Stimulated activated CD8-positive, alpha-beta memory T cell treated with anti-CD3 and anti-CD28 coated beads, Interleukin-12 subunit alpha, Interleukin-12 subunit beta, amount 100 ng/mL, for 24 hours (primary cell): ENCODE results near the gene PSORS1C1.
A peak's percentile ranks its signal among the peaks of the same experiment; 100 is the strongest.
"Not testable (repeated sequence)": the region's sequence is repeated elsewhere in the genome, so short reads cannot be mapped to it uniquely, and the experiment has no call there.

Source experiments
- DNase-seq: peaks from one replicate; pipeline ENCODE4 v3.0.0-alpha.2; 2020; ENCODE audit errors: extremely low read depth

The PSORS1C1 gene, protein sequence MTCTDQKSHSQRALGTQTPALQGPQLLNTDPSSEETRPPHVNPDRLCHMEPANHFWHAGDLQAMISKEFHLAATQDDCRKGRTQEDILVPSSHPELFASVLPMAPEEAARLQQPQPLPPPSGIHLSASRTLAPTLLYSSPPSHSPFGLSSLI

DNA sequence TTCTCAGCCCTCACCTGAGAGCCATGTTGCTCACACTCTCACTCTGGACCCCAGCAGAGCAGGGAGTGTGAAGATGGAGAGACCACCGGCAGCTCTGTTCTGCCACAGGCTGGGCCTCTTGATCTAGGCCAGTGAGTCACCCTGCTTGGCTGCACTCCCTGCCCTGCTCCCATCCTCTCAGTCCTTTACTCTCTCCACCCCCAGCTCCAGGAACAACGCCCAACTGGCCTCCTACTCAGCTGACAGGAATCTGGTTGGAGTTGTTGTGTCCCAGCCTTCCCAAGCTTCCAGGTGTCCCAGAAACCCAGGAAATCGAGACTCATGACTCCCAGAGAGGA is at the start of gene PSORS1C1:
Gene PSORS1C1, plus strand, starts transcription at position 260 of the 338 bp plus-strand sequence. CDS start 14,833 bp downstream, outside the sequence.
- no peak for DNase-seq

DNA sequence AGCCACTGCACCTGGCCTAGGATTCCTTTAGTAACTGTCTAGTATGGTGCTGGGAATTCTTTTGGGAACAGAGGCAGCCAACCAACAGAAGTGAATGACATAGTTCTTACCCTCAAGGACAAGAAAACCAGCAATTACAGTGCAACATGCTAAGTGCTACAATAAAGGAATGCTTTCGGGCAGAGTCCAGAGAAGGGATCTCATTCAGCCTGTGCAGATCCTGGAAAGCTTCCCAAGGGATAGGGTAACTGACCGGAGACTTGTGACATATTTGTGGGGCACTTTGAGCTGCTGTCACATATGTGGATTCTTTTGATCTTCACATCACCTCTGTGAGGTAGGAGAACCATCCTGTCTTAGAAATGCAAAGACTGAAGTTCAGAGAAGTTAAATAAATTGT is 49.0 kb upstream of the PSORS1C1 start:
- no peak for DNase-seq

DNA sequence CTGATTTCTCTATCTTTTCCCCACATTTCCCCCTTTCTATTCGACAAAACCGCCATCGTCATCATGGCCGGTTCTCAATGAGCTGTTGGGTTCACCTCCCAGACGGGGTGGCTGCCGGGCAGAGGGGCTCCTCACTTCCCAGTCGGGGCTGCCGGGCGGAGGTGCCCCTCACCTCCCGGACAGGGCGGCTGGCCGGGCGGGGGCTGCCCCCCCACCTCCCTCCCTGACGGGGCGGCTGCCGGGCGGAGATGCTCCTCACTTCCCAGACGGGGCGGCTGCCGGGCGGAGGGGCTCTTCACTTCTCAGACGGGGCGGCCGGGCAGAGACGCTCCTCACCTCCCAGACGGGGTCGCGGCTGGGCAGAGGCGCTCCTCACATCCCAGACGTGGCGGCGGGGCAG is 47.6 kb upstream of the PSORS1C1 start:
- DNase-seq = not testable (repeated sequence)

DNA sequence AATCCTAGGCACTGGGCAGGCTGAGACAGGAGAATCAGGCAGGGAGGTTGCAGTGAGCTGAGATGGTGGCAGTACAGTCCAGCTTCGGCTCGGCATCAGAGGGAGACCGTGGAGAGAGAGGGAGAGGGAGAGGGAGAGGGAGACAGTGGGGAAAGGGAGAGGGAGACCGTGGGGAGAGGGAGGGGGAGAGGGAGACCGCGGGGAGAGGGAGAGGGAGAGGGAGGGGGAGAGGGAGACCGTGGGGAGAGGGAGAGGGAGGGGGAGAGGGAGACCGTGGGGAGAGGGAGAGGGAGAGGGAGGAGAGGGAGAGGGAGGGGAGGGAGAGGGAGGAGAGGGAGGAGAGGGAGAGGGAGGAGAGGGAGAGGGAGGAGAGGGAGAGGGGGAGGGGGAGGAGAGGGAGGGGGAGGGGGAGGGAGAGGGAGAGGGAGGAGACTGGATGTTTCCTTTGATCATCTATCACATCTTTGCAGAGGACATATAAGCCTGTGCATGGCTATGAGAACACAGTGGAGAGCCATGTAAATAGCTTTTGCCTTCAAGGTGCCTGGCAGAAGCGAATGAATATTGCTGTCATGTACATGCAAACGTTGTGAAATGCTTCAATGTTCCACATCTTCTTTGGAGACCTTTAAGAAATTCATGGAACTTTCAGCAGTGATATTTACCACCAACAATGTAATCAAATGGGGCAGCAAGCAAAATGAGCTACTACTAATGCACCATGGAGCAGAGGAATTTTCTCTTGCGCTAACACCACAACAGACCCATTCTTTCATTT is 46.5 kb upstream of the PSORS1C1 start:
- not testable (repeated sequence) for DNase-seq

DNA sequence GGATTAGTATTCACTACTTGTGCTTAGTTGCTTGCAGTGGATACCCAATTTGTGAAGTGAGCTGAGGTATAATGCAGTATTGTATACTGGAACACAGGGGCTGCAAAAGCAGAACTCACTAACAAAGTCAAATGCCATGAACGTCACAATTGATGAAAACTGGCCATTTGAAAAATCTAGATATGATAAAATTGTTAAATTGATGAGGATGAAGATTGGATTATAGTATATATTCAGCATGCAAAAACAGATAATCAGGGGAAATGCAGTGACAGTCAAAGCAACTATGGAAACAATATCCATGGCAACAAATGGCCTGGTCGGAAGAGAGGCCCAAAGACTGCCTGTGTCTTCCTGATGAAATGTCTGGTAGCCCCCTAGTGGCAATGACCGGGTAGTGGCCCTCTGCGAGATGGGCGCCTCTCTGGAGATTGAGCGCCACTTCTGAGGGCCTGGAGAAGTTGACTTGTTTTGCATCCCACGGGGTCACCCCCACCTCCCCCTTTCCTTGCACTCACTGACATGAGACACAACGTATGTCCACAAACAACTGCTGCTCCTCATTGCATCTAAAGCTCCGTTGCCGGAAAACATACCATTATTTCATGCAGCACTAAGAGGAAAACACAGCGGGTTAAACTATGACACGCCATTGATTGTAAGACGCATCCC is 45.8 kb upstream of the PSORS1C1 start:
- DNase-seq = peak; percentile 22

DNA sequence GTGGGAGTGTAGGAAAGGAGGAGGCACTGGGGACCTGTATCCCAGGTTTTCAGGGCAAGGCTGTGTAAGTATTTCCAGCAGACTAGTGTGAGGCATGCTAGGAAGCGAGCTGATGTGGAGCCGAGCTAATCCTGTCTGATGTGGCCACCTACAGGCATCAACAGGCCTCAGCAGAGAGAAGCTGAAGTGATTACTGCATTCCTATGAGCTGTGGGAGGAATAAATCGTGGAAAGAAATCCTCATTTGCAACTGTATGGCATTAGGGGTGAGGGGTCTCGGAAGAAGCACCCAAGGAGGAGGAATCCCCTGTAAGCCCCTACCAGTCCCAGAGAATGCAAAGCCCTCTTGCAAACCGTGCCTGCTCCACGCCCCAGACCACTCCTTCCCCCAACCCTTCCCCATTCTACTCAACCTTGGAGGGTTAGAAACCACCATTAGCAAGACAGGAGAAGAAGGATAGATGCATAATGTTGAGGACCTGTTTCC is 43.8 kb upstream of the PSORS1C1 start:
- DNase-seq = no peak

DNA sequence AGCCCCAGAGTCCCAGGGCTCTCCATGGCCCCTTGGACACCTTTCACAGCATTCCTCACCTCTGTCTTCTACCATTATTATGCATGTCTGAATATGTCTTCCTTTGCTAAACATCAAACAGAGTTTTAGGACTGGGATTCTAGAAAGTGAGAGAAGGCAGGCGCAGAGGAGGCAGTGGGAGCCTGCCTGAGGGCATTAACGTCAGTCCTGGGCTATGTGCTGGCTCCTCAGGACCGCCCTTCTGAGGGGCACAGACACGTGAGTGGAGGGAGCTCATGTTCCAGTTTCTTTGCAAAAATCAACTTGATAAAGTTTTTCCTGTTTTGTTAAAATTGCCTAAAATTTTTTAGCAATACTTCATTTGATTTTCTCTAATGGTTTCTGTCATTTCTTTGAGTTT is 40.2 kb upstream of the PSORS1C1 start:
- DNase-seq = no peak

DNA sequence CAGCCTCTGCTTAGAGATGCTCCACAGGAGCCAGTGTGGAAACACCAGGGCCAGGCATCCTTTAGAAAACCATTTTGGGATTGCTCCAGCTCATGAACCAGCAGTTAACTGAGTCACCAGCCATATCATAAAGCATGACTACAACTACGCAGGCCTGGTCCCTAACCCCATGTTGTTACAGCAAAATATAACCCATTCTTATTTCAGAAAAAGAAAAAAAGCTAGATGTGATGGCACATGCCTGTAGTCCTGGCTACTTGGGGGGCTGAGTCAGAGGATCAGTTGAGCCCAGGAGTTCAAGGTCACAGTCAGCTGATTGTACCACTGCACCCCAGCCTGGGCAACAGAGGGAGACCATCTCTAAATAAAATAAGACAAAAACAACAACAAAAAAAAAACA is 39.1 kb upstream of the PSORS1C1 start:
- DNase-seq = no peak

DNA sequence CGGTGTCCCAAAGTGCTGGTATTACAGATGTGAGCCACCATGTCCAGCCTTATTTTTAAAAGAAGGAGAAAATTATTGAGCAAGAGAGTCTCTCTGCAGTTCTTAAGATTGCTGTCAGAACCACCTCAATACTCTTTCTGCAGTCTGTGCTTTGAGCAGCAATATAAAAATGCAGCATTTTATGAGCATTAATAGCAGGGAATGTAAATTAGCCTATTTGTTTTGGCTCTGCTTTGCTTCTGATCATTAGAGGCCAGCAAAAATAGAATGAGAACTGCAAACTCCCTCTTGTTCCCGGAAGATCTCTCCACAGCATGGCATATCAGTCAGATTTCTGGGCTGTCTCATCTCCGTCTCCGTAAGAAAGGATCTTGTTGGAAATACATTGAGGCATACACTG is 38.0 kb upstream of the PSORS1C1 start:
- DNase-seq = no peak

DNA sequence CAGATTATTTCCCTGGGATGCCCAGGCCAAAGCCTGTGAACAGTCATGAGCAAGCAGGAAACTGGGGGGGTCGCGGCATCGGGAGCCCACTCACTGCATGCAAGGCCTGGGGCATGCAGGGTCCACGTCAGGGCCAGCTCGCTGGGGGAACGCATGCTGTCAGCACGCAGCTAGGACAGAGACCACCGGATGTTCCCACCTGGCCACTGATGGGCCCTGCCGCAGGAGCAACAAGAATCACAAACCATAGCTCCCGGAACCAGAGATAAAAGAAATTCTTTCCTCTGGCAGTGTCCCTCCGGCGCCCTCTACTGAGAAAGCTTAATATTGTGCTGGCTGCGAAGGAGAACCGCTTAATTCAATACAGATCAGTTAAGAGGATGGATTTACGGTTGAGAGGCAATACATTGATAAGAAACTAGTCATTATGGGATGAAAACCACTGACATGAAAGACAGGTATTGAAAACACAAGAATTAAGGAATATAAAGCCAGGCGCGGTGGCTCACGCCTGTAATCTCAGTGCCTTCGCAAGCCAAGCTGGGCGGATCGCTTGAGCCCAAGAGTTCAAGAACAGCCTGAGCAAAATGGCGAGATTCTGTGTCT is 34.8 kb upstream of the PSORS1C1 start:
- no peak for DNase-seq

DNA sequence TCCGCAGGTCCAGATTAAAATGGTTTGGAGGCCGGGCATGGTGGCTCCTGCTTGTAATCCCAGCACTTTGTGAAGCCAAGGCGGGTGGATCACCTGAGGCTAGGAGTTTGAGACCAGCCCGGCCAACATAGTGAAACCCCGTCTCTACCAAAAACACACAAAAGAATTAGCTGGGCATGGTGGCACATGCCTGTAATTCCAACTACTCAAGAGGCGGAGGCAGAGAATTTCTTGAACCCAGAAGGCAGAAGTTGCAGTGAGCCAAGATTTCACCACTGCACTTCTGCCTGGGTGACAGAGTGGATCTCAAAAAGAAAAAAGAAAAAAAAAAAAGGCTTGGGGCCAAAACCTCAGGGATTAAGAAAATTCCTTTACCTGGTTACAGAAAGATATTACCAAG is 32.7 kb upstream of the PSORS1C1 start:
- DNase-seq = no peak

DNA sequence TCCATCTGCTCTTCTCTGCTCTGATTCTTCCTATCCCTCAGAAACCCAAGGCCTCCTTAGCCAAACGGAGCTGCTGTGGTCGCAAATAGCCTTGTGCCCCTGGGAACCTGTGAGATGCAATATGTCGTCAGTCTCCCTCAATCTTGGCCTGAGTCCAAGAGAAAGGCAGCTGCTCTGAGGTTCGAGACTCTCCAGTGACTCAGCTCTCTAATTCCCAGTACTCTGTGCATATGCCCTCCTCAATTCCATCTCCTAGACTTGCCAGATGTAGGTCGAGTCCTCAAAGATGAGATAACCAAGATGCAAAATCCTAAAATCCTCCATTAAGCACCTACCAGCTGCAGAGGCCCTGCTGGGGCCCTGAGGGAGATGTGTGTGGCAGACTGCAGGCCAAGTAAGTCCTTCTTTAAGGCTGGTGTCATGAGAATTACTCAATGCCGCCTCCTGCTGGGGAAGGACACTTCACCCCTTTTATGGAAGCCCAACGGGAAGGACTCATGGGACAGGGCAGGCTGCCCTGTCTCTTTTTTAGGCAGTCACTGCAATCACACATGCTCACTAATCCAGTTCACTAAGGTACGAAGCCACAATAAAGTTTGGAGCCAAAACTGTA is 30.8 kb upstream of the PSORS1C1 start:
- no peak for DNase-seq

DNA sequence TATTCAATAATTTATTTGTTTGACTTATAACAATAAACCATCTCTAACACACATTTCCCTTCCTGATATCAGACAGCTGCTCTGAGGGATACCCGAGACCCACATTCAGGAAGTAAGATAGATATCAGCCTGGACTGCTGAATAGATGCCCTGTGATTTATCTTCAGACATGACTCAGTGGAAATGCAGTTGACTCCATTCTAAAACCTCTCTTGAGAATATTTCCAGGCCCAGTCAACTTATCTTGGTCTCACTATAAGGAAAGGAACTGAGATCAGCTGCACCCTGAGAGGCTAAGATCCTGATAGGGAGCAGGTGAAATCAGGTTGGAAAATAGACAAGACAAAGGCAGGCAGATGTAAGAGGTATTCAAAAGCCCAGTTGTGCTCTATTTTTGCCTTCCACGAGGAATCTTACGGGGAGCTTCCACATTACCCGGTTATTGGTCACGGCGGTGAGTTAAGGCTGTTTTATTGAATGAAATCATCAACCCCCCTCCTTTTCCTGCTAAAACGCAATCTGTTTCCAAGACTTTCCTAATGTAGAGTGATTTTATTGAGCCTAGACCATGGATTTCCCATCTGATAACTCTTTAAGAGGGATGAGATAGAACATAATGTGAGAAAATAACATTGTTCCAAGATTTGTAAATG is 27.7 kb upstream of the PSORS1C1 start:
- DNase-seq = no peak

DNA sequence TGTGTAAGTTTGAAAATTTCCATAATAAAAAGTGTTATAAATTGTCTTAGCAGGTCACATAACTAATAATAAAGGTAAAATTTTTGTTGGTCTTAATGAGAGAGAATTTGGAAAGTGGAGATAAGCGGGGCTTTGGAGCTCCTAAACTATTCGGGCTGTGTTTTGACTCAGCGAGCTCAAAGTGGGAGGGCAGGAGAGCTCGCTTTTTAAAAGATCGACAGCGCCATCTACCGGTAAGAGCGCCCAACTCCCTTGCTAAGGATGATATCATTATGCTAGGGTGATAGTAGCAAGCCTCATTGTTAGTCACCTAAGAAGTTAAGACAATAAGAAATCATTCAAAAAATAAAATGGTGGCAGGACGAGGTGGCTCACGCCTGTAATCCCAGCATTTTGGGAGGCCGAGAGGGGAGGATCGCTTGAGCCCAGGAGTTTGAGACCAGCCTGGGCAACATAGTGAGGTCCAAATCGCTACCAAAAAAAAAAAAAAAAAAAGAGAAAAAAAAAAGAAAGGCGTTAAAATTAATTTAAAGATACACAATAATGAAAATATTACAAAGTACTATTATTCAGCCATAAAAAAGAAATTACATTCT is 27.0 kb upstream of the PSORS1C1 start:
- DNase-seq = peak; percentile 67

DNA sequence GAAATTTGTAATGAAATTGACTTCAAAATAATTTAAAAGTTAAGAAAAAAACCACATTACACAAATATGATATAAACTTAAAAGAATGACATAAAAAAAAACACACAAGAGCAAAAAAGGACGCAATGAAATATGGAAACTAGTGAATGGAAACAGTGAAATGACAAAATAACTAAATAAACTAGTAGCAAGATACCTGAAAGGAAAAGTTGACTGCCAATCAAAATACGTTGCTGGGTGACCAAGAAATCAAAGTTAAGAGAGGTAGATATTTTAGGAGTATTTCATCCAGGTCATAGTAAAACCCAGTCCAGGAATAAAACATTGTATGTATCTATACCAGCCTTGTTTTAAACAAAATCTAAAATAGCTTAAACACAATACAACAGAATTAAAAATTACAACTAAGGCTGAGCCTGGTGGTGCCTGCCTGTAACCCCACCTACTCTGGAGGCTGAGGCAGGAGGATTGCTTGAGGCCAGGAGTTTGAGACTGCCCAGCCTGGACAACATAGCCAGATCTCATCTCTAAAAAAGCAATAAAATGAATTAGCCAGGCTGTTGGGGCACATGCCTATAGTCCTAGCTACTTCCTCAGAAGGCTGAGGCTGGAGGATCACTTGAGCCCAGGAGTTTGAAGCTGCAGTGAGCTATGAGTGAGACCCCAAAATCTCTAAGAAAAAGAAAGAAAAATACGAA is 24.2 kb upstream of the PSORS1C1 start:
- no peak for DNase-seq

DNA sequence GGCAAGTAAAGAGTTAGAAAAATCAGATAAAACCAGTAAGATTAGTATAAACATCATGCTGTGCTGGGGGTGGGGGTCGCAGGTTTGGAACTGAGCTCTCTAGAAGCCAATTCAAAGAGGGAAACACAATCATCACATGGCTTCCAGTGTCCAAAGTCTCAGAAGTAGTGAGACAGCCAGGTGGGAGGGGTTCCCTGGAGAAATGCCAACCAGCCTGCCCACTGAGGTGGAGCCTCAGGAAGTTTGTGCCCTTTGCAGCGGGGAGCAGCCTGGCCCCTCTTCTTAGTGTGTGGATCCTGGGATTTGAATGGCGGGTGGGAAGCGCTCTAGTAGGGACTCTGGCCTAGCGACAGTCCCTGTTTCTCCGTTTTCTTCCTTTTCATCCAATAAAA is 23.6 kb upstream of the PSORS1C1 start:
- DNase-seq = no peak

DNA sequence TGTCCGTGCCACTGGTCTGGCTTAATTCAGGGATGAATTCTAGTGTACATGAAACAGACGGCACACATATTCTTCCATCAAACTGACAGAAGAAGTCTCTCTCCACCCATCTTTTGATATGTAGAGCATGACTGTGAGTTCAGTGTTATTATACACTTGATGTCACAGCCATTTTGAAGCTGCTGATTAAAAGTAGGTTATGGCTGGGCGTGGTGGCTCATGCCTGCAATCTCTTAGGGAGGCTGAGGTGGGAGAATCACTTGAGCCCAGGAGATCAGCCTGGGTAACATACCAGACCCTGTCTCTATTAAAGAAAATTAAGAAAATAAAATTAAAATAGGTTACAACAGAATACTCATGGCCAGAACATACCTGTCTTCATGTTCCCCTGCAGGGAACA is 22.9 kb upstream of the PSORS1C1 start:
- DNase-seq = no peak

DNA sequence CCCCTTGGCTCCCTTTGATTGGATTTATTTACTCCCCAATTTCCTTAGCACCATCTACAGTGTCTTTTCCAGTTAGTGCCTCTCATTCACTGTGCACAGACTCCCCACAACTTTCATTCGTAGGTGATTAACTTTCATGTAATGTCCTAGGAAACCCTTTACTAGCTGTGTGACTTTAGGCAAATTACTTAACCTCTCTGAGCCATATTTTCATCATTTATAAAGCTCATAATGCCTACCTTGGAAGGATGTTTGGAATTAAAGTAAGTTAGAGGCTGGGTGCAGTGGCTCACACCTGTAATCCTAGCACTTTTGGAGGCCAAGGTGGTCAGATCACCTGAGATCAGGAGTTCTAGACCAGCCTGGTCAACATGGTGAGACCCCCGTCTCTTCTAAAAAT is 22.4 kb upstream of the PSORS1C1 start:
- no peak for DNase-seq

DNA sequence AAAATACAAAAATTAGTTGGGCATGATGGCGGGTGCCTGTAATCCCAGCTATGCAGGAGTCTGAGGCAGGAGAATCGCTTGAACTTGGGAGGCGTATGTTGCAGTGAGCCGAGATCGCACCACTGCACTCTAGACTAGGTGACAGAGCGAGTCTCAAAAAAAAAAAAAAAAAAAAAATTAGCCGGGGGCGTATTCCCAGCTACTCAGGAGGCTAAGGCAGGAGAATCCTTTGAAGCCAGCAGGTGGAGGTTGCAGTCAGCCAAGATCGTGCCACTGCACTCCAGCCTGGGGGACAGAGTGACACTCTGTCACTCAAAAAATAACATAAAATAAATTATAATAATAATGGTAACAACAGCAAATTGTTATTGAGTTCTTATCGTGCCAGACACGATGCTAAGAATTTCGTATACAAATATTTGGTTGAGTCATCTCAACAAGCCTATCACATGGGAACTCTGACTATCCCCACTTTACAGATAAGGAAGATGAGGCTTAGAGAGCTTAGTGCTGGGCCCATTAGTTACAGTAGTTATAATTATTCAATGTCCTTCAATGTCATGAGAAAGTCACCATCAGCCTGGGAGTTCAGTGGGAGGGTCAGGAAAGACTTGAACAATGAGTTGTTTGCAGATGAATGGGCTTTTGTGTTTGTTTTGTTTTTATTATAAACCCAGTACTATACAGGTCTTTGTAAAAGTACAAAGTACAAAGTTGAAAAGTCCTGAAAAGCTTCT is 21.7 kb upstream of the PSORS1C1 start:
- DNase-seq = no peak

DNA sequence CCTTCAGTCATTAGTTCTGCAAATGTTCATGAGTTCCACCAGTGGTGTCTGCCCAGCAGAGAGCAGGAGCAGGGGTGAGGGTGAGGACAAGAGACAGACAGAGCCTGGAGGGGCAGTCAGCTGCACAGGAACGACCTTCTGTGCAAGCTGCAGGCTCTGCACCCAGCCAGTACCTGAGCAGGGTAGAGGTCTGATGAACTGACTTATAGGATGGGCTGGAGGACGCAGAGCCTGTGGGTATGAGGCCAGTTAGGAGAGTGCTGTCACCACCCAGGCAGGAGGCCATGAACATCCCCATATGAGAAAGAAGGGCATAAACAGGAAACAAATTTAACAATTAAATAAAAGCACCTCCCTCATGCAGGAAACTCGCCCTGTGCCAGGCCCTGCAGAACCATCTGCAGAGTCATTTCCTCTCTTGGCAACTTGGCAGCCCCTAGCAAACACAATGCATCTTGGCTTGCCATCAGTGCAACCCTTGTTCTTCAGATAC is 20.2 kb upstream of the PSORS1C1 start:
- DNase-seq = no peak
